Smooth muscle cell (in vitro differentiated cells): ENCODE results near the gene SARDH. TPM values are rescaled to one million over a fixed set of nuclear protein-coding genes. Genes with fewer than 3 reads are reported as not detected.

Experiments used
- DNase-seq: peaks from one replicate; lab custom pipeline; 2025; ENCODE audit not compliant: unreplicated experiment; lab: John Stamatoyannopoulos, UW
- H2AFZ ChIP-seq: fragments of 200-600 bp; sonication (generic); 2 replicates; pipeline ENCODE4 v1.6.0; 2016; ENCODE audit warnings: antibody characterized with exemption, low read depth, mild to moderate bottlenecking
- H3F3A ChIP-seq: fragments of 200-600 bp; sonication (generic); 2 replicates; pipeline ENCODE4 v1.6.0; 2017; ENCODE audit warnings: antibody characterized with exemption, low read depth
- H3K27ac ChIP-seq: fragments of 200-600 bp; sonication (generic); 2 replicates; pipeline ENCODE4 v1.5.1; 2016; ENCODE audit warnings: low read depth, mild to moderate bottlenecking
- H3K27me3 ChIP-seq: fragments of 200-600 bp; sonication (generic); 2 replicates; pipeline ENCODE4 v1.6.1; 2016; ENCODE audit warnings: low read depth, mild to moderate bottlenecking
- H3K36me3 ChIP-seq: fragments of 200-600 bp; sonication (generic); 2 replicates; pipeline ENCODE4 v1.5.1; 2016; ENCODE audit warnings: low read depth
- H3K4me1 ChIP-seq: fragments of 200-600 bp; sonication (generic); 2 replicates; pipeline ENCODE4 v1.5.1; 2016; ENCODE audit warnings: low read depth
- H3K4me2 ChIP-seq: fragments of 200-600 bp; sonication (generic); 2 replicates; pipeline ENCODE4 v1.6.0; 2016; ENCODE audit warnings: mild to moderate bottlenecking
- H3K4me3 ChIP-seq: fragments of 200-600 bp; sonication (generic); 2 replicates; pipeline ENCODE4 v1.5.1; 2016; ENCODE audit warnings: mild to moderate bottlenecking
- H3K79me2 ChIP-seq: fragments of 200-600 bp; sonication (generic); 2 replicates; pipeline ENCODE4 v1.6.0; 2016; ENCODE audit warnings: low read depth, mild to moderate bottlenecking
- H3K9ac ChIP-seq: fragments of 200-600 bp; sonication (generic); 2 replicates; pipeline ENCODE4 v1.6.0; 2016; ENCODE audit warnings: low read depth
- H3K9me3 ChIP-seq: fragments of 200-600 bp; sonication (generic); replicated peaks from 2 replicates; pipeline ENCODE4 v1.5.1; 2016; ENCODE audit warnings: low read depth
- H4K20me1 ChIP-seq: fragments of 200-600 bp; sonication (generic); 2 replicates; pipeline ENCODE4 v1.6.0; 2016; ENCODE audit warnings: low read depth
- WGBS: methylation state at CpG from one replicate; pipeline ENCODE4 v1.1.7; 2016; ENCODE audit warnings: low lambda C conversion rate; 5-methylcytosine and 5-hydroxymethylcytosine counted together
- polyA plus RNA-seq: library from polyadenylated mRNA; unstranded; fragments of >200 nt; fragmentation: Nextera tagmentation; extraction: Ambion mirVana; gene quantifications from 2 replicates; pipeline ENCODE4 v1.2.1, GENCODE V29; 2016
- total RNA-seq: library from RNA; depleted of rRNA; stranded (reverse); fragments of >200 nt; gene quantifications from 2 replicates; pipeline ENCODE4 v1.2.3, GENCODE V29; 2014
- TF ChIP-seq, protein P1 (sequence below): fragments of 200-600 bp; sonication (generic); IDR thresholded peaks from 2 replicates; pipeline ENCODE4 v1.5.1; 2017; ENCODE audit warnings: borderline replicate concordance, mild to moderate bottlenecking, antibody characterized with exemption; ENCODE audit not compliant: insufficient read depth, poor library complexity, severe bottlenecking

SARDH gene
- total and polyA plus RNA-seq, 2 experiments from 2014 or later, result 3.3 to 10.1 TPM

DNA sequence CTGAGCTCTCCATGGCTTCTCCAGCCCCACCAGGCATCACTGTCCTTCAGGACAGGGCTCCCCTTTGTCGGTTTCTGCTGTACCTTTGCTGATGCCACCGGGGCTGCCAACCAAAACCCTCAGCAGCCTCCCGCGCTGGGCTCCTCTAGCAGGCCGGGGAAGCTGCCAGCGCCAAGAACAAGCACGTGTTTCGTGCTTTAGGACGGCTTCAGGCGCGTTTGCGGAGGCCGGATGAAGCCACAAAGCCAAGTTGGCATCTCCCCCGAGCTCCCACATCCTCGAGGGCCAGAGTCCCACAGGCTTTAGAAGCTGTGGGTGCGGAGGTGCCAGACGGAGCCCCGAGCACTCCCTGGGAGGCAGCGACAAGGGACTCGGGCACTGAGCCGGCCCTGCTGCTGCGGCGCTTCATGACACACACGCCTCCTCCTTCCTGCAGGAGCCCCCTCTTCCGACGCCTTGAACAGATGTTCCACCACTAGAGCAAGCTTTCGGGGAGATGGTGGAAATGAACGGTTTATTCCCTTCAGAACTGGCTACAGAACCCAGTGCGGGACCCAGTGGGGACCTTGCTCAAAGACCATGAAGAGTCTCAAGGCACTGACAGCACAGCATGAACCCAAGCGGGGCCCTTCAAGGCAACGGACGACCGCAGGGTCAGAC lies 36.7 kb downstream of the SARDH start:
- Histone ChIP-seq H3F3A (no peaks in the 10 kb centered on the region), H3K36me3 (no peaks in the 10 kb centered on the region), H3K9me3 (no peaks in the 10 kb centered on the region), H3K4me2 (no peak overlapping the region), H3K9ac (no peak overlapping the region), H3K4me3 (no peak overlapping the region), H3K4me1 (peaks cover 10% of the 10 kb centered on the region), H4K20me1 (no peaks in the 10 kb centered on the region), H2AFZ (no peak overlapping the region), H3K27me3 (no peaks in the 10 kb centered on the region), H3K79me2 (no peaks in the 10 kb centered on the region), H3K27ac (no peak overlapping the region)
- no peak for DNase-seq
- WGBS, result 90% methylated on average over 33 of the region's 33 CpGs
- TF ChIP-seq, protein P1, sequence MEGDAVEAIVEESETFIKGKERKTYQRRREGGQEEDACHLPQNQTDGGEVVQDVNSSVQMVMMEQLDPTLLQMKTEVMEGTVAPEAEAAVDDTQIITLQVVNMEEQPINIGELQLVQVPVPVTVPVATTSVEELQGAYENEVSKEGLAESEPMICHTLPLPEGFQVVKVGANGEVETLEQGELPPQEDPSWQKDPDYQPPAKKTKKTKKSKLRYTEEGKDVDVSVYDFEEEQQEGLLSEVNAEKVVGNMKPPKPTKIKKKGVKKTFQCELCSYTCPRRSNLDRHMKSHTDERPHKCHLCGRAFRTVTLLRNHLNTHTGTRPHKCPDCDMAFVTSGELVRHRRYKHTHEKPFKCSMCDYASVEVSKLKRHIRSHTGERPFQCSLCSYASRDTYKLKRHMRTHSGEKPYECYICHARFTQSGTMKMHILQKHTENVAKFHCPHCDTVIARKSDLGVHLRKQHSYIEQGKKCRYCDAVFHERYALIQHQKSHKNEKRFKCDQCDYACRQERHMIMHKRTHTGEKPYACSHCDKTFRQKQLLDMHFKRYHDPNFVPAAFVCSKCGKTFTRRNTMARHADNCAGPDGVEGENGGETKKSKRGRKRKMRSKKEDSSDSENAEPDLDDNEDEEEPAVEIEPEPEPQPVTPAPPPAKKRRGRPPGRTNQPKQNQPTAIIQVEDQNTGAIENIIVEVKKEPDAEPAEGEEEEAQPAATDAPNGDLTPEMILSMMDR, result no peak

DNA sequence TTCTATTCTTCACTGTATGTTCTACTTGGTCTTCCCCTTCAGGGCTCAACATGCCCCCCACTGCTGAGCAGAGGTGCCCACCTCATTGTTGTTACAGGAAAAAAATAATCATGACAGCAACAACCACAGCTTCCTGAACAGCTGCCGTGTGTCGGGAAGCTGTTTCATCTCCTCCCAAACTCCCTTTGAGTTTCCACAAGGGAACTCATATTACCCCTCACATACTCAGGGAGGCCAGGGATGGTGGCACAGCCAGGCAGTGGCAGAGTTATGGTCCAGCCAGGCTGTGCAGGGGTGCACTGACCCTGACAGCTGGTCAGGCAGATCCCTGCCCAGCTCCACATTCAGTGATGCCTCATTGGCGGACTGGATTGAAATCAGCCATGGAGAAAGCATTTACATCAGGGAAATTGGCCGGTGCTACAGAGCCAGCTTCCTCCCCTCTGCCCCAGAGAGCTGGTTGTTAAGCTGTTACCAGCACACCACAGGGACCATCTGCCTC lies 37.3 kb downstream of the SARDH start:
- Histone ChIP-seq H3K27ac (no peak overlapping the region), H3K36me3 (no peaks in the 10 kb centered on the region), H3K79me2 (no peaks in the 10 kb centered on the region), H3K4me3 (no peak overlapping the region), H2AFZ (no peak overlapping the region), H3K9me3 (no peaks in the 10 kb centered on the region), H3K27me3 (no peaks in the 10 kb centered on the region), H4K20me1 (no peaks in the 10 kb centered on the region), H3K4me2 (no peak overlapping the region), H3F3A (no peaks in the 10 kb centered on the region), H3K4me1 (peaks cover 10% of the 10 kb centered on the region), H3K9ac (no peak overlapping the region)
- DNase-seq, result no peak
- TF ChIP-seq, protein P1, result no peak
- 52% methylated on average over 4 of the region's 4 CpGs for WGBS

DNA sequence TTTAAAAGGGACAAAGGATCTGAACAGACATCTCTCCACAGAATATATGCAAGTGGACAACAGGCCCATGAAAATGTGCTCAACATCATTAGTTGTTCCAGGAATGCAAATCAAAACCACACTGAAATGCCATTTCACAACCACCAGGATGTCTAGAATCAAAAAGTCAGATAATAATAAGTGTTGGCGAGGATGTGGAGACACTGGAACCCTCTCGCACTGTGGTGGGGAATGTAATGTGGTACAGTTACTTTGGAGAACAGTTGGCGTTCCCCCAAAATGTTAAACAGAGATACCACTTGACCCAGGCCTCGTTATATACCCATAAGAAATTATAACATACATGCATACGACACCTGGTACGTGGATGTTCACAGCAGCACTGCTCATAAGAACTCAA lies 38.6 kb downstream of the SARDH start:
- Histone ChIP-seq H3K4me3 (no peak overlapping the region), H3K79me2 (no peaks in the 10 kb centered on the region), H3F3A (no peaks in the 10 kb centered on the region), H3K27ac (no peak overlapping the region), H3K9me3 (no peaks in the 10 kb centered on the region), H3K4me1 (peaks cover 10% of the 10 kb centered on the region), H3K4me2 (no peak overlapping the region), H3K36me3 (no peaks in the 10 kb centered on the region), H2AFZ (no peak overlapping the region), H4K20me1 (no peaks in the 10 kb centered on the region), H3K9ac (no peak overlapping the region), H3K27me3 (no peaks in the 10 kb centered on the region)
- no peak for DNase-seq
- 97% methylated on average over 6 of the region's 6 CpGs for WGBS
- TF ChIP-seq, protein P1, result no peak

GRCh38 chr9:133696071-133696472 lies 42.1 kb downstream of the SARDH start:
- Histone ChIP-seq H3K79me2 (no peaks in the 10 kb centered on the region), H3K4me2 (no peak overlapping the region), H3K9ac (no peak overlapping the region), H3K4me1 (peaks cover 11% of the 10 kb centered on the region), H3K4me3 (no peak overlapping the region), H3K36me3 (no peaks in the 10 kb centered on the region), H3K27me3 (no peaks in the 10 kb centered on the region), H3K9me3 (no peaks in the 10 kb centered on the region), H3F3A (no peaks in the 10 kb centered on the region), H2AFZ (no peak overlapping the region), H3K27ac (no peak overlapping the region), H4K20me1 (no peaks in the 10 kb centered on the region)
- 89% methylated on average over 10 of the region's 12 CpGs for WGBS
- TF ChIP-seq, protein P1, result no peak
- no peak for DNase-seq
